Activated naive CD8-positive, alpha-beta T cell (primary cell): Measurements from ENCODE around the gene TMEM132C.

Experiments
- H3K27ac Mint-ChIP-seq: one replicate; pipeline ENCODE4 v1.8.0; 2021; ENCODE audit warnings: mixed read lengths
- H3K27me3 Mint-ChIP-seq: one replicate; pipeline ENCODE4 v1.8.0; 2021; ENCODE audit warnings: mixed read lengths
- H3K36me3 Mint-ChIP-seq: one replicate; pipeline ENCODE4 v1.8.0; 2021; ENCODE audit warnings: mixed read lengths
- H3K4me1 Mint-ChIP-seq: one replicate; pipeline ENCODE4 v1.8.0; 2021; ENCODE audit warnings: low read depth, mixed read lengths
- H3K4me3 Mint-ChIP-seq: one replicate; pipeline ENCODE4 v1.8.0; 2021; ENCODE audit warnings: mild to moderate bottlenecking, mixed read lengths
- H3K9me3 Mint-ChIP-seq: one replicate; pipeline ENCODE4 v1.8.0; 2021; ENCODE audit warnings: low read depth, mixed read lengths

Gene TMEM132C

GRCh38 chr12:128727461-128727860 lies 460.5 kb downstream of the TMEM132C start:
- Mint-ChIP-seq H3K9me3 (no peaks in the 10 kb centered on the region), H3K27ac (no peak overlapping the region), H3K36me3 (no peaks in the 10 kb centered on the region), H3K4me3 (no peak overlapping the region), H3K27me3 (peaks cover 7% of the 10 kb centered on the region), H3K4me1 (no peaks in the 10 kb centered on the region)

GRCh38 chr12:128727999-128728398 lies 461.0 kb downstream of the TMEM132C start:
- no peak overlapping the region for H3K27ac Mint-ChIP-seq
- H3K9me3 Mint-ChIP-seq = no peaks in the 10 kb centered on the region
- H3K36me3 Mint-ChIP-seq = no peaks in the 10 kb centered on the region
- no peaks in the 10 kb centered on the region for H3K4me1 Mint-ChIP-seq
- H3K4me3 Mint-ChIP-seq = no peak overlapping the region
- H3K27me3 Mint-ChIP-seq = peaks cover 9% of the 10 kb centered on the region

GRCh38 chr12:128729628-128730121 lies 462.7 kb downstream of the TMEM132C start:
- no peaks in the 10 kb centered on the region for H3K9me3 Mint-ChIP-seq
- H3K27ac Mint-ChIP-seq = no peak overlapping the region
- peaks cover 11% of the 10 kb centered on the region for H3K27me3 Mint-ChIP-seq
- H3K4me1 Mint-ChIP-seq = no peaks in the 10 kb centered on the region
- H3K4me3 Mint-ChIP-seq = no peak overlapping the region
- no peaks in the 10 kb centered on the region for H3K36me3 Mint-ChIP-seq

- peaks cover 11% of the 10 kb centered on the region for H3K27me3 Mint-ChIP-seq
- no peak overlapping the region for H3K4me3 Mint-ChIP-seq
- H3K36me3 Mint-ChIP-seq = no peaks in the 10 kb centered on the region
- H3K4me1 Mint-ChIP-seq = no peaks in the 10 kb centered on the region
- peaks cover 7% of the 10 kb centered on the region for H3K9me3 Mint-ChIP-seq
- no peak overlapping the region for H3K27ac Mint-ChIP-seq
These were observed 467.4 kb downstream of the TMEM132C start for GRCh38 chr12:128734371-128734770.

GRCh38 chr12:128737292-128737966 lies 470.5 kb downstream of the TMEM132C start:
- H3K9me3 Mint-ChIP-seq = peaks cover 13% of the 10 kb centered on the region
- no peaks in the 10 kb centered on the region for H3K4me1 Mint-ChIP-seq
- H3K36me3 Mint-ChIP-seq = no peaks in the 10 kb centered on the region
- H3K27ac Mint-ChIP-seq = no peak overlapping the region
- no peak overlapping the region for H3K4me3 Mint-ChIP-seq
- H3K27me3 Mint-ChIP-seq = peaks cover 10% of the 10 kb centered on the region

- Mint-ChIP-seq H3K9me3 (peaks cover 10% of the 10 kb centered on the region), H3K36me3 (no peaks in the 10 kb centered on the region), H3K4me3 (no peak overlapping the region), H3K4me1 (no peaks in the 10 kb centered on the region), H3K27me3 (peaks cover 4% of the 10 kb centered on the region), H3K27ac (no peak overlapping the region)
These were observed 476.9 kb downstream of the TMEM132C start for GRCh38 chr12:128743916-128744315.

GRCh38 chr12:128745772-128746689 lies 479.1 kb downstream of the TMEM132C start:
- Mint-ChIP-seq H3K4me3 (no peak overlapping the region), H3K4me1 (no peaks in the 10 kb centered on the region), H3K27me3 (peaks cover 4% of the 10 kb centered on the region), H3K9me3 (no peaks in the 10 kb centered on the region), H3K27ac (no peak overlapping the region), H3K36me3 (no peaks in the 10 kb centered on the region)

- no peaks in the 10 kb centered on the region for H3K9me3 Mint-ChIP-seq
- no peak overlapping the region for H3K27ac Mint-ChIP-seq
- no peaks in the 10 kb centered on the region for H3K4me1 Mint-ChIP-seq
- peaks cover 2% of the 10 kb centered on the region for H3K27me3 Mint-ChIP-seq
- H3K4me3 Mint-ChIP-seq = no peak overlapping the region
- H3K36me3 Mint-ChIP-seq = no peaks in the 10 kb centered on the region
These were observed 480.5 kb downstream of the TMEM132C start for GRCh38 chr12:128747441-128747840.

- H3K27me3 Mint-ChIP-seq = no peaks in the 10 kb centered on the region
- H3K36me3 Mint-ChIP-seq = no peaks in the 10 kb centered on the region
- no peak overlapping the region for H3K27ac Mint-ChIP-seq
- H3K4me3 Mint-ChIP-seq = no peak overlapping the region
- H3K4me1 Mint-ChIP-seq = no peaks in the 10 kb centered on the region
- no peaks in the 10 kb centered on the region for H3K9me3 Mint-ChIP-seq
These were observed 485.4 kb downstream of the TMEM132C start for GRCh38 chr12:128752386-128752785.

GRCh38 chr12:128753438-128753837 lies 486.5 kb downstream of the TMEM132C start:
- Mint-ChIP-seq H3K4me3 (no peak overlapping the region), H3K9me3 (no peaks in the 10 kb centered on the region), H3K27me3 (no peaks in the 10 kb centered on the region), H3K27ac (no peak overlapping the region), H3K4me1 (no peaks in the 10 kb centered on the region), H3K36me3 (no peaks in the 10 kb centered on the region)

GRCh38 chr12:128754275-128754674 lies 487.3 kb downstream of the TMEM132C start:
- Mint-ChIP-seq H3K4me1 (no peaks in the 10 kb centered on the region), H3K4me3 (no peak overlapping the region), H3K9me3 (no peaks in the 10 kb centered on the region), H3K27ac (no peak overlapping the region), H3K36me3 (no peaks in the 10 kb centered on the region), H3K27me3 (no peaks in the 10 kb centered on the region)

GRCh38 chr12:128755566-128755965 lies 488.6 kb downstream of the TMEM132C start:
- no peaks in the 10 kb centered on the region for H3K36me3 Mint-ChIP-seq
- H3K27me3 Mint-ChIP-seq = no peaks in the 10 kb centered on the region
- H3K27ac Mint-ChIP-seq = no peak overlapping the region
- no peak overlapping the region for H3K4me3 Mint-ChIP-seq
- H3K4me1 Mint-ChIP-seq = no peaks in the 10 kb centered on the region
- H3K9me3 Mint-ChIP-seq = no peaks in the 10 kb centered on the region
